ENCODE results near the gene ABI2.
"Not testable (repeated sequence)": the region's sequence is repeated elsewhere in the genome, so short reads cannot be mapped to it uniquely, and the experiment has no call there.

The ABI2 gene

GRCh38 chr2:203359450-203359849, 31.3 kb downstream of the ABI2 start:
- DNase-seq: no peak

GRCh38 chr2:203360833-203361430, 32.7 kb downstream of the ABI2 start:
- no peak for DNase-seq

GRCh38 chr2:203361495-203361894, 33.3 kb downstream of the ABI2 start:
- no peak for DNase-seq

GRCh38 chr2:203361922-203362321, 33.7 kb downstream of the ABI2 start:
- no peak for DNase-seq

GRCh38 chr2:203366639-203367466, 38.7 kb downstream of the ABI2 start:
- DNase-seq: no peak

- not testable (repeated sequence) for DNase-seq
Measured at GRCh38 chr2:203372706-203373105, 44.5 kb downstream of the ABI2 start.

- DNase-seq: no peak
Measured at GRCh38 chr2:203376173-203376572, 48.0 kb downstream of the ABI2 start.

GRCh38 chr2:203379156-203379555, 51.0 kb downstream of the ABI2 start:
- DNase-seq: no peak

GRCh38 chr2:203383038-203383437, 54.8 kb downstream of the ABI2 start:
- no peak for DNase-seq

GRCh38 chr2:203388153-203388552, 60.0 kb downstream of the ABI2 start:
- DNase-seq: not testable (repeated sequence)

GRCh38 chr2:203394519-203395227, 66.5 kb downstream of the ABI2 start:
- DNase-seq: no peak

- no peak for DNase-seq
Measured at GRCh38 chr2:203395858-203396257, 67.7 kb downstream of the ABI2 start.

GRCh38 chr2:203396667-203397066, 68.5 kb downstream of the ABI2 start:
- no peak for DNase-seq

- DNase-seq: no peak
Measured at GRCh38 chr2:203399031-203399430, 70.8 kb downstream of the ABI2 start.

- no peak for DNase-seq
Measured at GRCh38 chr2:203400805-203401585, 72.8 kb downstream of the ABI2 start.

GRCh38 chr2:203404996-203405395, 76.8 kb downstream of the ABI2 start:
- no peak for DNase-seq

GRCh38 chr2:203407496-203407895, 79.3 kb downstream of the ABI2 start:
- no peak for DNase-seq

GRCh38 chr2:203412546-203413331, 84.5 kb downstream of the ABI2 start:
- no peak for DNase-seq

- DNase-seq: no peak
Measured at GRCh38 chr2:203413796-203414195, 85.6 kb downstream of the ABI2 start.

- no peak for DNase-seq
Measured at GRCh38 chr2:203418271-203418670, 90.1 kb downstream of the ABI2 start.

GRCh38 chr2:203427061-203427460, 98.9 kb downstream of the ABI2 start:
- no peak for DNase-seq

- not testable (repeated sequence) for DNase-seq
Measured at GRCh38 chr2:203429643-203430042, 101.4 kb downstream of the ABI2 start.
